GM12865 (cell line): ENCODE measurements around the gene LRRC2.

Experiments used
- DNase-seq: peaks from one replicate; pipeline ENCODE4 v3.0.0; 2010; ENCODE audit warnings: low read depth
- H3K4me3 ChIP-seq: 2 replicates; pipeline ENCODE4 v1.5.1; 2011; ENCODE audit warnings: mild to moderate bottlenecking, low read depth, low read length, control low read depth
- CTCF ChIP-seq: IDR thresholded peaks from 2 replicates; pipeline ENCODE4 v1.5.1; 2011; ENCODE audit warnings: low read length, control low read depth, low read depth, inconsistent platforms; ENCODE audit not compliant: insufficient read depth; ENCODE audit errors: missing control alignments

The LRRC2 gene

GRCh38 chr3:46506526-46506925, 59.6 kb downstream of the LRRC2 start:
- TF ChIP-seq CTCF, result no peak
- no peak for DNase-seq
- H3K4me3 ChIP-seq, result no peak overlapping the region

- no peak for TF ChIP-seq CTCF
- no peak overlapping the region for H3K4me3 ChIP-seq
- DNase-seq, result no peak
Measured at GRCh38 chr3:46505953-46506352, 60.1 kb downstream of the LRRC2 start.

GRCh38 chr3:46504789-46505188, 61.3 kb downstream of the LRRC2 start:
- no peak overlapping the region for H3K4me3 ChIP-seq
- no peak for TF ChIP-seq CTCF
- peak; percentile 45 for DNase-seq

GRCh38 chr3:46503200-46503874, 62.8 kb downstream of the LRRC2 start:
- no peak for DNase-seq
- TF ChIP-seq CTCF, result no peak
- H3K4me3 ChIP-seq, result no peak overlapping the region

- no peak overlapping the region for H3K4me3 ChIP-seq
- no peak for TF ChIP-seq CTCF
- no peak for DNase-seq
Measured at GRCh38 chr3:46501702-46502101, 64.4 kb downstream of the LRRC2 start.

GRCh38 chr3:46500656-46501635, 65.2 kb downstream of the LRRC2 start:
- TF ChIP-seq CTCF, result no peak
- H3K4me3 ChIP-seq, result no peak overlapping the region
- DNase-seq, result peak; percentile 24
